HG03097 (cell line): ENCODE measurements around the gene GRK5.

Experiments used
- ATAC-seq: cut with Tn5 transposase; IDR thresholded peaks from one replicate; pipeline ENCODE4 v1.9.1; 2021; ENCODE audit not compliant: unreplicated experiment, low FRiP score

The GRK5 gene

DNA sequence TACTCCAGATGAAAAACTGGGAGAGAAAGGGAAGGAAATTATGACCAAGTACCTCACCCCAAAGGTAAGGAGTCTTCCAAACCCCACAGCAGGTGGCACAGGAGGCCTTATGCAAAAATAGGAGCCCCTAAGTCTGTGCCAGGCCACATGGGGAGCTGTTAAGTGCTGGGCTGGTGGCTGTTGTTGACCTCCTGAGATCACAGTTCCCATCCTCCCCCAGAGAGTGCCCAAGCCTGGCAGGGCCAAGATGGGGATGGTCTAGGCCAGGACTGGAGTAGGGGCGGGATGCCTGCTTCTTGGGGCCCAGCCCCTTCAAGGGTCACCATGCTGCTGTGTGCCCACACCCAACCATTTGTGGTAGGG is 189.3 kb downstream of the GRK5 start:
- no peak for ATAC-seq

DNA sequence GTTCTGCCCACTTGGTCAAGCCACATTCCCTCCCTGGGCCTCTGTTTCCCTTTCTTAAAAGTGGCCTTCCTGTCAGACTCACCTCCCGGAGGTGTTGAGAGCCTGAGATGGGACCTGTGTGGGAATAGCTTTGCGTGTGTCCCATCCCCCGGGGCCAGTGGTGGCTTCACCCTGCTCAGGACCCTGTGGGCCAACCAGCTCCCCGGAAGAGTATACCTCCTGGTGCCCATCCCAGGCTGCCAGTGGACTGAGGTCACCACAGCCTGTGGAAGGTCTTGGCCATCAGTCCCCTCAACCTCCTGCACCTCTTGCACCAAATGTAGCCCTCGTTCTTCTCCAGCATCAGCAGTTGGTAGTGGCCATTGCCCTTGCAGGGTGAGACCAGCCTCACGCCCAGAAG is 190.0 kb downstream of the GRK5 start:
- no peak for ATAC-seq

DNA sequence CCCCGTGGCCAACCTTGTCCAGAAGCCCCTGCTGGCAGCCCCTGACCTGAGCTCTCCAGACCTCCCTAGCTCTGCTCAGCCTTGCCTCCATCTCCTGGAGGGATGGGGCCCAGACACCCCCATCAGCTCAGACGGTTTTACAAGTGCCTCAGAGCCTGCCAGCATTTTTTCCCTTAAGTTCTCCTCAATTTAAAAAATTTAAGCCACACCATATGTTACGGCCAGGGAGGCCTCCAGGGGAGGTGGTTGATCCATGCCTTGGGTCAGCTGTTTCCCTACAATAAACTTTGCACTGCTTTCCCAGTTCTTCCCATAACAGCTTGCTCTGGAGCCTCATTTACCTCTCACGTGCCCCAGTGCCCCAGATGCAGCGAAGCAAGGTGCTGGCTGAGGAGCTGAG is 191.6 kb downstream of the GRK5 start:
- ATAC-seq, result no peak

DNA sequence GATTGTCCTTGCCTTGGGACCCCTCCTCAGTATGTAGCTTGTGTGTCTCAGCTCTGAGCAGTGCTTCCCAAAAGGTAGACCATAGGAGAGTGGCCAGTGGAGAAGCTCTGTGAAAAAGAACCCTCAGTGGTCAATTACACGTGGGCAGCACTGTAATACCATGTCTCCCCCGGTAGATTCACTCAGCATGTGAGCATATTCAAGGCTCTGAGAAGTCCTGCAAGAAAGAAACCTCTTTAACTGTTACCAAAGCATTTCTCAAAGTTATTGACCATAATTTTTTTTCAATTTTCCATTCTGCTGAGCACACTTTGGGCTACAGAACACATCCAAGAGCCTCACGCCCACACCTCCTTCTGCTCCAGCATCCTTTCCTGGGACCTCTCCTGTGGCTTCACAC is 192.1 kb downstream of the GRK5 start:
- ATAC-seq, result no peak

DNA sequence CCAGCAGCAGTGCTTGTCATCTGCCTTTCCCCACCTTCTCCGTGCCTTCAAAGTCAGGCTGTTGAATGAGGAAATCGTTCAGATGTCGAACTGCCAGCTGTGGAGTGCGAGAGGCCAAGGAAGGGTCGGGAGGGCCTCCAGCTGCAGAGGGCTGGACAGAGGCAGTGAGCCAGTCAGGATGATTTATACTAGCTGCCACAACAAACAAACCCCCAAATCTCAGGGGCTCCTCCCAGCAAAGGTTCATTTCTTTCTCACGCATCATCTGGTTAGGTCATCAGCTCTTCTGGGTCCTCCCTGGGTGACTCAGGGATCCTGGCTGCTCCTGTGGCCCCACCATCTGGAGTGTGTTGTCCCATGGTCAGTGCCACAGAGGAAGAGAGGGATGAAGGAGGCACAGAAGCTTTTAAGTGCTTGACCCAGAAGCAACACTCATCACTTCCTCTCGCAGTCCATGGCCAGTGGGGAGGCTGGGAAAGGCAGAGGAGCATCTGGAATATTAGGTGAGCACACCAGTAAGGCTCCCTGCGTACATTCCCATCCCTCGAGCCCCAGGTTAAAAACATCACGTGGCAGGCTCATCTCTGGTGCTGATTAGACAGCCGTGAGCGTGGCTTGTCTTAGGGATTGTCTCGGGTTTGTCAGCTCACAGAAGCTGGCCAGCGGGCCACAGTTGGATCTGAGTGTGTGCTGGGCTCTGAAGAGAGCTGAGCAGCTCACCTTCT is 194.5 kb downstream of the GRK5 start:
- ATAC-seq, result no peak

DNA sequence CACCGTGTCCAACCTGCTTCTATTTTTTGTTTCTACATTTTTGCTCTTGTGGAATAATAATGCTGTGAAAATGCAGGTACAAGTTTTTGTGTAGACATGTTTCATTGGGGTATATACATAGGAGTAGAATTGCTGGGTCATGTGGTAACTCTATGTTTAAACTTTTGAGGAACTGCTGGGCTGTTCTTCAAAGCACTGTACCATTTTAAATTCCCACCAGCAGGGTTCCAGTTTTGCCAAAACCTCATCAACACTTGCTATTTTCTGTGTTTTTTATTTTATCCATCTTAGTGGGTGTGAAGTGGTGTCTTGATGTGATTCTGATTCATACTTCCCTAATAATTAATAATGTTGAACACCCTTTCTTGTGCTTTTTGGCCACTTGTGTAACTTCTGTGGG is 196.6 kb downstream of the GRK5 start:
- ATAC-seq, result no peak

DNA sequence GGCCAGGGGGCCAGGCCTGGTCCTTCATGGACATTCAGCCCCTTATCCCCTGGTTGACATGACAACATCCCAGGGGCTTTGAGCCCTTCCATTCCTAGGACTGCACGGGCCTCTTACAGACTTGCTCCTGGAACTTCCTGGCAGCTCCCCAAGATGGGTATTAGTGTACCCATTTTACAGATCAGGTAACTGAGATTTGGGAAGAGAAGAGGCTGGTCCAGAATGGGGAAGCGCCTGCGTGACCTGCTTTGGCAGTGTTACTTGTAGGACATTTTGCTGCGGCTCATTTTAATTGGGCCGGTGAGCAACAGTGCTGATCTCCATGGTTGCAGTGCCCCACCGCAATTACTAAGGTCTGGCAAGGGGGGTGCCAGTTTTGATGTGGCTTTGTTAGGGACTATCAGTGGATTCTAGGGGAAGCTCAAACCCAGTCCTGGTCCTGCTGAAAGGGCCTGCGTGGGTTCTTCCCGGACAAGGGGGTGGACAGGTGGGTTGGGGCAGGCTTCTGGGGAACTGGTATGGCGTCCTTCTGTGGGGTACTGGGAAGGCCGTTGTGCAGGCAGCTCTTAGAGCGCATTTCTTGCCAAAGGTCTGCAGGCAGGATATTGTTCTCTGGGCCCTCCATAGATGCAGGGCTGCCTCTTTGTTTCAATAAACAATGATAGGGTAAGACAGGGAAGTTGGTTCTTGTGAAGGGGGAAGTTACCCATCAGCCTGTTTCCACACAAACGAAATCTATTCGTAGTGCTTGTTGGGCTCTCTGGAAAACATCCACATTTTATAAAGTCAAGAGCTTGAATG is 197.5 kb downstream of the GRK5 start:
- no peak for ATAC-seq

DNA sequence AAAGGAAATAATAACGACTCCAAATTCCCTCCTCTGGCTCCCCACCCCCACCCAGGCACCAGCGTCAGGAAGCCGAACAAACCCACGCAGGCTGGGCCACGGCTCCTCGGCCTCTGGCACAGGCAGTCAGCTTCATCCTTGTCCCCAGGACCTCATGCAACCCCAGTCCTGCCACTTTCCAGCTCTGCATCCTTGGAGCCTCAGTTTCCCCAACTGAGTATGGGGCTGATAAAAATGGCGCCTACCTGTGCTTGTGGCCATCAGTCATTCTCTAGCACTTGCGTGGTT is 198.1 kb downstream of the GRK5 start:
- no peak for ATAC-seq

DNA sequence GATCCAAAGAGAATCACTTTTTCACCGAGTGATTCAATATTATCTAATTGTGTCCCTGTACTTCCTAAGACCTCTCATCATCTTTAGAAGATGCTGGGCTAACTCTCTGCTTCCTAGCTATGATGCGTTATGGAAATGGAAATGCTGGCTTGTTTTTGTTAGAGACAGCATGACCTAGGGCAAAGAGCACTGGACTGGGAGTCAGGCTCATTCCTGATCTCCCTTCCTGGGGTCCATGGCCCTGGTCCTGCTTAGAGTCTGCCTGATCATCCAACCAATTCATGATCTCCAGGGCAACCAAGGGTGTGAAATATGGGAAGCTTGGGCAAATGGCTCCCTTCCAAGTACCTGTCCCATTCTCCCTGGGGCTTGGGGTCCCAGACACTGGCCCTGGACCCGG is 198.8 kb downstream of the GRK5 start:
- no peak for ATAC-seq

DNA sequence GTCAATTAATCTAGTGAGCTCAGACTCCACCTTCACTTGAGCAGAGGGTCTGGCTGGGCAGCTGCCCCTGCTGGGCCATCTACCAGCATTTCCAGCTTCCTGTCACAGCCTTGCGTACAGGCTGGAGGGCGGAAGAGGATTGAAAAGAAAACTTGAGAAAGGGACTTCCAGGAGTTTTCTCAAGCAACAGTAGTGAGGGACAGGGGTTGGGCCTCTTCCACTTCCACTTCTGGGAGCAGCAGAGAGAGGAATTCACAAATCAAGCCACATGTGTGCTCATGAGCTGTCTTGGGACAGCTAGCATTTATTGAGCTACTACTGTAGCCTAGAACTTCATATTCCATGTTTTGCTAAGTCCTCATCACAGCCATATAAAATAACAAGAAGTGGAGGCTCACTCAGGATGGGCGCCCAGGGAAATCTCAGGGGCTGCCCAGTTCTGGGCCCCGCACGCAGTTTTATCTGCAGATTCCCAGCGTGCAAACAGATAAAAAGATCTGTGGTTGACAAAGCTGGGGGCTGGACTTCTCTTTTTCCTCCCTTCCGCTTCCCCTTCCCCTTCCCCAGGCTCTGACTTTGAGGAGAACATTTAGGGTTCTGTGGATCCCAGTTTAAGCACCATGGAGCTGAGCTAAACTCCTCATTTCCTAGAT is 199.4 kb downstream of the GRK5 start:
- ATAC-seq, result no peak

DNA sequence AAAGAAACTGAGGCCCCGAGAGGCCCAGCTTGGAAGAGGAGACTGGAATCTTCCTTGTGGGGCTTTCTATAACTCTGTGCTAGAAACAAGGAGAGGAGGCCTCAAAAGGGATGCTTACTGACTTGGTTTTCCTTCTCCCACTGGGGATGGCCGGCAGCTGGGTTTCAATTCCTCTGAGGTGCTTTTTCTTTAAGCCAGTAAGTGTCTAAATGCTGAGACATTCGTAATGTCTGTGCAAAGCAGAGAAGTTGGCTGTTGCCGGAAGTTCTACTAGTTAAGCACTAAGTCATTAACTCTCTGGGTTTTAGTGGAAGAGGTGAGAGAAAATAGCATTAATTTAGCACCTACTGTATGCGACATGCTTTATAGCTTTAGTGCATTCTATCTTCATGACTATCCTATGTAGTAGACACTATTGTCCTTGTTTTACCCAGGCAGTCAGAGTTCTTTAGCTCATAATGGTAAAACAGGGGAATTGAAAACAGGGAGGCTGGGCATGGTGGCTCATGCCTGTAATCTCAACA is 199.9 kb downstream of the GRK5 start:
- no peak for ATAC-seq

DNA sequence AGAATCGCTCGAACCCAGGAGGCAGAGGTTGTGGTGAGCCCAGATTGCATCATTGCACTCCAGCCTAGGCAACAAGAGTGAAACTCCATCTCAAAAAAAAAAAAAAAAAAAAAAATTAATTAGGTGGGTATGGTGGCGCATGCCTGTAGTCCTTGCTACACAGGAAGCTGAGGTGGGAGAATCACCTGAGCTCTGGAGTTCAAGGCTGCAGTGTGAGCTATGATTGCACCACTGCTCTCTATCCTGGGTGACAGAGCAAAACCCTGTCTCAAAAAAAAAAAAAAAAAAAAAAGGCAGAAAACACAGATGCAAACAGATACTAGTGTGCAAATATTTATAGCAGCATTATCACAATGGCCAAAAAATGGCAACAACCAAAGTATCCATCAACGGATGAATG is 200.7 kb downstream of the GRK5 start:
- ATAC-seq, result no peak

DNA sequence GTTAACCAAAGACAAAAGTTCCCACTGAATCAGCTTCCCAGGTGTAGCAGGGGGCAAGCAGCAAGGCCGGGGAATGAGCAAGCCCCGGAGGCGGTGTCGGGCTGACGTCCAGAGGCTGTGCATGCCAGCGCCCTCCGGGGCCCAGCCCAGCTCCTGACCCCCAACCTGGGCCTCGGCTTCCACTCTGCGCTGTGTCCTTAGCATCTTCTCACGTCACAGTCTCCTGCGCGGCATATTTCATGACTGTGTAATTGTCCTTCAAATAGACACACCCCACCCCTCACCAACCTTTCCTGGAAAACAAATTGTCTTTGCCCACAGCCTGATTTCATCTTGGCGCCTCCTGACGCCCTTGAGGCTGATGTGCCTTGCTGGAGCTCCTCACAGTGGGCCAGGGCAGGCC is 201.6 kb downstream of the GRK5 start:
- ATAC-seq, result no peak

DNA sequence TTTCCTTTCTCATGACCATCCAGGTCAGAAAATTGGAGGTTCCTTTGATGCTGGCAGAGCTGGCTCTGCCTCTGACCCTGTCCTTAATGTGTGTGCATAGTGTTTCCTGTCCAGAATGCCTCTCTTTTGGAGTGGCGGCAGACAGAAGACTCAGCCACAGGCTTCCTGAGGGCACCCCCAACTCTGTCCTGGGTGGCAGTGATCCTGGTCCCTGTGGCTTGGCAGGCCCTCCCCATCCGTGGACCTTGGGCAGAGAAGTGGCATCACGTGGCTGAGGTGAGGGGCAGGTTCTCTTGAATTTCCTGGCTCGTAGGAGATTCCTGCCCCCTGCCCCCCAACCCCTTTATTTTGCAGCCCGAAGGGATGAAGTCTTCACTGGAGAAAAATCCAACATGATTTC is 202.0 kb downstream of the GRK5 start:
- no peak for ATAC-seq

DNA sequence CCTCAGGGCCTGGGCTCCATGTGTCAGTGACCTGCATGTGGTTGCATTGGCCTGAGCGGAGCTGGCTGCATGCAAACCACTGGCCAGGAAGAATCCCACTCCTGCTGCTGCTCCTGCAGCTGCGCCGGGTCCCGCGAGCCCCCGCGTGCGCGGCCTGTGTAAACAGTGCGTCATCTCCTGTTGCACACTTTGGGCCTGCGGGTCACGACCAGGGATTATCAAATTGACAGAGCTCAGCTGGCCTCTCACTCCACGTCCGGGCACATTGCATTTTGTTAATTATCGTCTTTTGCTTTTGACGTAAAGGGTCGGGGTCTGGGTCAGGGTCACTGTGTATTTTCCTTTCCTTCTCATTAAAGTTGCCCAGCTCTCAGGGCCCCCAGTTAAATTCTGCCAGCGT is 202.5 kb downstream of the GRK5 start:
- ATAC-seq, result no peak

DNA sequence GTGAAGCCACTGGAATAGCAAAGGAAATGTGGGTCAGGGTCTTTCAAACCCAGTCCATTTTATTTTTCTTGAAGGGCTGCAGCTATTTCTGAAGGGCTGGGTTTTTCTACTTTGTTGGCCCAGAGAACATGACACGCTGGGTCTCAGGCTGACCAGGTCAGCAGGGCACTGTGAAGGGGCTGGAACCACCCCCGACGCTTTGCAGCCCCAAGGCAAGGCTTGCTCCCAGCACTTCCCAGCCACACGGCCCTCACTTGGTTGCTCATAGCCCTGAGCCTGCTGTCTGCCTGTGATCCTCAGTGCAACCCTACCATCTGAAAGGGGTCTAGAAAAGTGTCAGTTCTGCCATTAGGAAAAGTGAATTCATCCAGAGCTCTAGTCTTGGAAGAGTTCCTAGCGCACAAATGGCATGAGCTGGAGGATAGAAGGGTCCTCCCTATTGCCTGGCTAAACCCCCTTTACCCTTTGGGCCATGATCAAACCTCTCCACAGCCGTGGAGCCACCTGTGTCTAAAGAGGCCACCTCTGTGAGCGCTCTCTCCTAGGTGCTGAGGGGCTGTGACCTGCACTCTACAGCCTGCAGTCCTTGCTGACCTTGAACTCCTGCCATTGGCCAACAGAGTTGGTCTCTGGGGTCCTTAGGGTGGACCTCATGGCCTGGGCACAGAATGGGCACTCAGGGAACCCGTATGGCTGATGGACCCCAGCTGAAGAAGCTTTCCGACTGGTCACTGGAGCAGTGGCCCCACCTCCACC is 203.2 kb downstream of the GRK5 start:
- ATAC-seq, result no peak

DNA sequence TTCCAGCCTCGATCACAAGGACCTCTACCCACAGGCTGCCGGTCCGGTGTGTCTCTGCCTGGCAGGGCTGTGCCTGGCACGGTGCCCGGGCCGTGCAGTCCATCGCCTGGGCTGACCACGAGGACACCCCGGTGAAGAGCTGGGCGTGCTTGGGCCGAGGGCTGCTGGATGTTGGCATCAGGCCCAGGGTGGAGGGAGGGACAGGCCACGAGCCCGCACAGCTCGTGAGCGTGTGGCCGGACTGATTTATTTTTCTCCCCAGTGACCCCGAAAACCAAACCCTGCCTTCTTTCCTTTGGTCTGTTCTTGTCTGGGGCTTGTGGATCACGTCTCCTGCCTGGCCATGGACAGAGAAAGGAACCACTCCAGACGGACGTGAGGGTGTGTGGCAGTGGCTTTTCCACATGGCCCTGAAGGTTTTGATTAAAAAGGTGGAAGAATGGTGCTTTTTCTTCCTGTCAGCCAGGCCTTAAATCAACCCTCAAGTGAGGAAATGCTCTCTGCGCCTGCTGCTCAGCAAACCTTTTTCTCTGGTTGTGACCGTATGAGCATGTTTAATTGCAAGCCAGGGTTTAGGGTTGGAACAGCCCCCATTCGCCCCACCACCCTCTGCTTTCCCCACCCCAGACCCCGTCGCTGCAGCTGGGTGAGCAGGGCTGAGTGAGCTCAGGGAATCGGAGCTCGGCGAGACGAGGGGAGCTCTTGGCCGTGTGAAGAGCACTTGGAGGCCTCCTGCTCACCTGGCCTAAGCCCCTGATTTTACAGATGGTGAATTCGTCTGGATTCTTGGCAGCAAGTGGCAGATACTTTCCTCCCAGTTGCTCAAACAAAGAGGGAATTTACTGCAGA is 205.1 kb downstream of the GRK5 start:
- ATAC-seq, result no peak

DNA sequence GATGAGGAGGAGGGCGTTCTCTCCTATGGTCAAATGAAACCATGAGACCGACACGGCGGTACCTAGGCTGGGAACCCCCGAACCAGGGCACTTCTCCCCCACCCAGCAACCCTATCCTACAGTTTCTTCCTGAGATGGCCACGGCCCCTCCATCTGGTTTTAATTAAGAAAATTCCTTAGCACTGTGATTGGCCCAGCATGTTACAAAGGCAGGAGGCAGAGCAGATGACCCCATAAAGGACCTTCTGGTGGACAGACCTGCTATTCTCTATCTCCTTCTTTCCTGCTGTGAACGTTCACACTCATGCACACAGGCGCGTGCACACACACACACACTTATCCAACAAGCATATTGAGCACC is 205.7 kb downstream of the GRK5 start:
- ATAC-seq, result no peak

DNA sequence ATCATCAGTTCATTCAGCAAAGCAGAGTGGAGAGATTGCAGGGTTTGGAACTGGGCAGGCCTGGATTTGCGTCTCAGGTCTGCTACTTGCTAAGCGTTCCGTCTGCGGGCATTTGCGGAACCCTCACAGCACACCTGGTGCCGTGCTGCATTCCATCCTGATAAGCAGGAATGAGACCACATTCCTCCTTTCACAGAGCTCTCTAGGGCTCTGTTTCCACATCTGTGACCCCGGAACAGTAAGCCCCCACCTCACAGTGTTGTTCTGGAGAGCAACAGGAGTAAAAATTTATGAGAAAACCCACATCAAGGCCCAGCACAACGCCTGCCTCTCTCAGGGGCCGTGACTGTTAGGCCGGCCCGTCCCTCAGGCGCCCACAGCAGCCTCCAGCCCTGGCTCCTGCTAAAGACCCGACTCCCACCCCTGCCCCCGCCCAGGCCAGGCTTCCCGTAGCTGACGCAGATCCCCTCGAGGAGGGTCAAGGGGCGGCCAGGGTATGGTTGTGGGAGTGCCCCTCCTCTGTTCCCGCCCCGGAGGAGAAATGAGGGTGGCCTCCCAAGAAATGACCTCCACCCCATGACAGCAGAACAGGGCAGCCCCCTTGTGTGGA is 206.2 kb downstream of the GRK5 start:
- no peak for ATAC-seq

DNA sequence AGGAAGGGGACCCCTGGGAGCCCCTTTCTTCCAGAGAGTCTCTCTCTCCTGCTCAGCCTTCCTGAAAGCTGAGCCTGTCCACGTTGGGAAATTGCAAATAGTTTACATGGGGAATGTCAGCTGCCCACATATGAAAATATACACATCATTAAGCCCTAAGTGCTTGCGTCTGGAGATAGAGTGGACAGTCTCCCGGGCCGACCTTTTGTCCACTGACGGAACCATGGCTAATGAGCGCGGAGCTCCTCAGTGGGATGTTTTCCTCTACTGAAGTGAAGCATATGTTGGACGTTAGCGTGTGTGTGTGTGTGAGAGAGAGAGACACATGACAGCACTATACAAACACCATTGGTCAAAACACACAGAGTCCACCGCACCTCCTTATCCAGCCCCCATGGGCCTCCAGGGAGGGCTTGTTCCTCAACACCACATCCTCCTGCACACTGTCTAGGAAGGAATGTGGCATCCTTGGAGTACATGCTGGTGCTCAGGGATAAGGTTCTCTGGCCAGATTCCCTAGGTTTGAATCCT is 206.8 kb downstream of the GRK5 start:
- no peak for ATAC-seq
